HCT116 (cell line): ENCODE data around the gene SLC66A2.

Source experiments
- CEBPB ChIP-seq: IDR thresholded peaks from 2 replicates; pipeline ENCODE4 v1.6.1; 2012; ENCODE audit warnings: low read depth
- CTCF ChIP-seq, 3 experiments: fragments of 200-600 bp in 1 of 3; sonication (generic) in 1 of 3; IDR thresholded peaks in 2 of 3; conservative IDR thresholded peaks in 1 of 3; 2 replicates each; pipeline ENCODE4 v1.5.1; 2012 to 2017; ENCODE audit warnings: low read depth in 2 of 3, low read length in 2 of 3, antibody characterized with exemption in 1 of 3, borderline replicate concordance in 1 of 3, control low read depth in 1 of 3, mild to moderate bottlenecking in 1 of 3, mixed read lengths in 1 of 3, mixed run types in 1 of 3, moderate library complexity in 1 of 3; ENCODE audit not compliant: insufficient read depth in 1 of 3
- RAD21 ChIP-seq: IDR thresholded peaks from 2 replicates; pipeline ENCODE4 v1.6.1; 2012; ENCODE audit warnings: low read depth, mild to moderate bottlenecking
- REST ChIP-seq: IDR thresholded peaks from 2 replicates; pipeline ENCODE4 v1.6.1; 2012; ENCODE audit warnings: low read depth
- SP1 ChIP-seq: IDR thresholded peaks from 2 replicates; pipeline ENCODE4 v1.6.1; 2012; ENCODE audit warnings: low read depth

DNA sequence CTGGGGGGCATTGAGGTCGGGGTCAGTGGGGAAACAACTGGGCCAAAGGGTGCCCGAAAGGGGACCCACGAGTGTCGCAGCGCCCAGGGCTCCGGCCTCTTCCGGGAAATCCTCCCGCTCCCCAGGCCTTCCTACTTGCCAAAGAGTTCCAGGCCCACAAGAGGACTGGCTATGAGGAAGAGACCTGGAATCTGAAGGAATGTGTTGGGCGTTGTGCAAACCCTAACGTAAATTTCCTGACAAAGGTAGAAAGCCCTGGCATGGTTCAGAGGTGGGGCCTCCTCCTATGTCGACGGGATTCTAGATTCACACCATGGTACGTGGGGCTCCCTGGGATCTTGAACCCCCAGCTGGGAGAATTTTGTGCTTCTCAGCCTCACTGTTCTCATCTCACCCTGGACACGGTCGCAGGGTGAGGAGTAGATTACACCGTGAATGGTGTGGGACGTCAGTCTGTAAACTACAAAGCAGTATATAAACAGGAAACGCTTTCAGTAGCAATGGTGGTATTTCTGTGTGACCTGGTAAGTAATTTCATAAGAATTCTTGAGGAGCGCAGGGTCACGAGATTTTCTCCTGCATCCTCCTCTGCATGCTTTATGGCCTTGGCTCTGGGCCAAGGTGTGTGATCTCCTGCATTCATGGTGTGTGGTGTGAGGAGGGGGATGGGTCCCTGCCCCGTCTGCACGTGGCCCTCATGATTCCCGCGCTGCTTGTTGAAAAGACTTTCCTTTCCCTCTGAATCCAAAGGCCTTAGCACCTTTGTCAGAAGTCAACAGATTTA, 13.9 kb upstream of the SLC66A2 start:
- TF ChIP-seq RAD21 = no peak
- no peak for TF ChIP-seq CTCF (IDR thresholded peaks at IDR 0.05 in 2 of 3, conservative IDR thresholded peaks at IDR 0.05 in 1 of 3; ENCODE audit: borderline replicate concordance in 1 of 3, insufficient read depth in 1 of 3, low read depth in 2 of 3, low read length in 2 of 3)
- TF ChIP-seq REST = no peak
- no peak for TF ChIP-seq SP1
- no peak for TF ChIP-seq CEBPB
